ENCODE measurements around the gene FBLIM1.
"Not testable (repeated sequence)": the region's sequence is repeated elsewhere in the genome, so short reads cannot be mapped to it uniquely, and the experiment has no call there.

FBLIM1 gene

DNA sequence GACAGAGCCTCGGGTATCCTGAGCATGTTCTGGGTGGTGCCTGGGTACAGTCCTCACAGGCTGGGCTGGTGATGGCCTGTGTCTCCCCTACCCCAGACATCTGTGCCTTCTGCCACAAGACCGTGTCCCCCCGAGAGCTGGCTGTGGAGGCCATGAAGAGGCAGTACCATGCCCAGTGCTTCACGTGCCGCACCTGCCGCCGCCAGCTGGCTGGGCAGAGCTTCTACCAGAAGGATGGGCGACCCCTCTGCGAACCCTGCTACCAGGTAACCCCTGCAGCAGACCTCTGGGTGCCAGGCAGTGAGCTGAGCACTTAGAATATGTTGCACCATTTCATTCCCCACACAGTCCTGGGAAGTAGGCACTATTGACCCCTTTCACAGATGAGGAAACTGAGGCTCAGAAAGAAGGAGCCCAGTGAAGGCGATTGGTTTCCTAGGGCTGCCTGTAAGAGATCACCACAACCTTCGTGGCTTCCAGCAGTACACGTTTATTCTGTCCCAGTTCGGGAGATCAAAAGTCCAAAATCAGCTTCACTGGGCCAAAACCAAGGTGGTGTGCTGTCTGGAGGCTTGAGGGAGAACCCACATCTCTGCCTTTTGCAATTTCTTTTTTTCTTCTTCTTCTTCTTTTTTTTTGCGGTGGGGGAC lies 11.8 kb downstream of the FBLIM1 start:
- no peak for DNase-seq

- no peak for DNase-seq
These were observed 13.4 kb downstream of the FBLIM1 start for GRCh38 chr1:15771836-15772515.

DNA sequence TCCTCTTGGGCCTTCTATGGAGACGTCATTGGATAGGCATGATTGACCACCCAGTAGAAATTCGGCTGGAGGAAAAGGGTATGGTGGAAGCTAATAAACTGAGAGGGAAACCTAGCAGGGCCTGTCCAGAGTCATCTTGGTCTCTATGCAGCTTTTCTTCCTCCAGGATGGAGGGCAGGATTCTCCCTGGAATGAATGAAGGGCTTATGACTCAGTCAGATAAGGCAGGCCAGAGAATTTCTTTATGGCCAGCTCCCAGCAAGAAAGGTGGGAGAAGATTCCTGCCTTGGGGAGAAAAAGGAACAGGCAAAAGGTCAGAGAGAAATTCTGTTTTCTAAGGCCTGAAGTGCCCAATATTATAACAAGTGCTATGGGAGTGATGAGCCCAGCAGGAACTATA lies 17.1 kb downstream of the FBLIM1 start:
- no peak for DNase-seq

DNA sequence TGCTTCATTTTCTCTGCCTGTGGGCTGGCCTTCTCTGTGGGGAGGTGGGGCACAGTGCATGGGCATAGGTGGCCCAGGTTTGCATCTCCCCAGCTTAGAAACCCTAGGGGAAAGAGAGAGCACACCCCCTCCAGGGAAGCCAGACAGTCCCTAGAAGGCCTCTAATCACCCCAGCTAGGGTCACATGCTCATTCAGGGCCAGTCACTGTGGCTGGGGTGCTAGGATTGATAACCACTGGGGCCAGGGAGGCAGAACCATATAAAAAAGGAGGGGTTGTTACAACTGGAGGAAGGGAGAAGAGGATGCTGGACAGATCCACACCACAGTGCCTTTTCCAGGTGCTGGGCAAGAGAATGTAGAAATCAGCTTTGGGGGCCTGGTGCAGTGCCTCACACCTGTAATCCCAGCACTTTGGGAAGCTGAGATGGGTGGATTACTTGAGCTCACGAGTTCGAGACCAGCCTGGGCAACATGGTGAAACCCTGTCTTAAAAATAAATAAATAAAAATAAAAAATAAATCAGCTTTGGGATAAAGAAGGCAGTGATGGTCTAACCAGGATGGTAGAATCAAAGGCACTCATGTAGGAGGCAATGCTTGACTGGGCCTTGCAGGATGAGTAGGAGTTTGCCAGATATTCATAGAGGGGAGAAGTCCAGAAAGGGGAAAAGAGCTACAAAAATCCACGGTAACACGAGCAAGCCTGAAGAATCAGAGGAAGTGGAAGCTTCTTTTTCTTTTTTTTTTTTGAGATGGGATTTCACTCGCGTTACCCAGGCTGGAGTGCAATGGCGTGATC lies 19.5 kb downstream of the FBLIM1 start:
- no peak for DNase-seq

GRCh38 chr1:15785683-15786082 lies 27.1 kb downstream of the FBLIM1 start:
- no peak for DNase-seq

- no peak for DNase-seq
These were observed 28.0 kb downstream of the FBLIM1 start for GRCh38 chr1:15786581-15786980.

GRCh38 chr1:15788624-15789301 lies 30.2 kb downstream of the FBLIM1 start:
- DNase-seq, result no peak

- no peak for DNase-seq
These were observed 37.5 kb downstream of the FBLIM1 start for GRCh38 chr1:15796086-15796462.

GRCh38 chr1:15797614-15798390 lies 39.2 kb downstream of the FBLIM1 start:
- no peak for DNase-seq

GRCh38 chr1:15799004-15799867 lies 40.6 kb downstream of the FBLIM1 start:
- DNase-seq, result no peak

GRCh38 chr1:15799928-15800835 lies 41.6 kb downstream of the FBLIM1 start:
- peak; percentile 40 for DNase-seq

GRCh38 chr1:15802234-15802965 lies 43.8 kb downstream of the FBLIM1 start:
- no peak for DNase-seq

DNA sequence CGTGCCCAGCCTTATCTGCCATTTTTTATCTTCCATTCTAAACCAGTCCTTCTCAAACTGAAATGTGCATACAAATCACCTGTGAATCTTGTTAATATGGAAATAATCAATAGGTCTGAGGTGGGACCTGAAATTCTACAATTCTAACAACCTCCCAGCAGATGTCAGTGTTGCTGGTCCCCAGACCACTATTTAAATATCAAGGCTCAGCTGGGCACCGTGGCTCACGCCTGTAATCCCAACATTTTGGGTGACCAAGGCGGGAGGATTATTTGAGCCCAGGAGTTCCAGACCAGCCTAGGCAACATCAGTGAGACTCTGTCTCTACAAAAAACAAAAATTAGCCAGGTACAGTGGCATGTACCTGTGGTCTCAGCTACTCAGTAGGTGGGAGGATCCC lies 44.8 kb downstream of the FBLIM1 start:
- DNase-seq, result peak; percentile 8

GRCh38 chr1:15804060-15804459 lies 45.5 kb downstream of the FBLIM1 start:
- no peak for DNase-seq

GRCh38 chr1:15807121-15807520 lies 48.5 kb downstream of the FBLIM1 start:
- DNase-seq, result no peak

- DNase-seq, result not testable (repeated sequence)
These were observed 49.0 kb downstream of the FBLIM1 start, which contains the start of gene UQCRHL for GRCh38 chr1:15807549-15807948. TSS of gene UQCRHL (minus strand) at chr1:15807649. CDS start at chr1:15807649, 0 bp downstream.

- DNase-seq, result no peak
These were observed 50.4 kb downstream of the FBLIM1 start for GRCh38 chr1:15808955-15809354.

DNA sequence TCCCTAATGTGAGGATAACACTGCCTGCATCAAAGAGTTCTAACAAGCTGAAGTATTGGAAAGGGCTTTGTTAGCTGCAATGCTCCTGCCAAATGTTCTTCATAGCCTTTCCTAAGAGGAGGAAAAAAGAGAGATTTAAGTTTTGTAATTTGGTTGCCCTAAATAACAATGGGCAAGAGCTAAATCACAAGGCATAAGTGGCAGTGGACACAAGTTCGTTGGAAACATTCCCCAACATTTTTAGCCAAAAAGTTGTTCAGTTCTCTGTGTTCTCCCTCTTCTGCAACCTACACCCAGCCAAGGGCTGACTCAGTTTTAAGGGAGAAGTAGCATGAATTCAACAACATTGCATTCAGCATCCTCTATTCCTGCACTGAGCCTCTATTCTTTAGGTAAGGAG lies 51.5 kb downstream of the FBLIM1 start:
- no peak for DNase-seq

DNA sequence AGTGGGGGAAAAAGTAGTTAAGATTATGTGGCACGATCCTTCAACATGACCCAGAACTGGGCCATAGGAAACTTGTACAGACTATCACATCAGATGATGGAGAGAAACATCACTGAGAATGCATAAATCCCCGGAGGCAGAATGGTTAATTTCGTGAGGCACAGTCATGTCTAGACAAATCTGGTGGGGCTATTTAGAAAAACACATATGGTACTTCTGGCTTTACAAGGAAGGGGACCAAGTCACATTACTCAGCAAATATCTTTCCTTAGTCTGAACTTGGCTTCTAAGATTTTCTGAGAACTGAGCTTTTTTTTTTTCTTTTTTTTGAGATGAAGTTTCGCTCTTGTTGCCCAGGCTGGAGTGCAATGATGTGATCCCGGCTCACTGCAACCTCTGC lies 58.1 kb downstream of the FBLIM1 start:
- DNase-seq, result no peak

- no peak for DNase-seq
These were observed 61.9 kb downstream of the FBLIM1 start for GRCh38 chr1:15820478-15820877.
